Memory B cell (primary cell): ENCODE measurements around the gene TASL.
"Not testable (repeated sequence)": the region's sequence is repeated elsewhere in the genome, so short reads cannot be mapped to it uniquely, and the experiment has no call there.

Source experiments
- ATAC-seq: fragments of 150-1000 bp; cut with Tn5 transposase; 2 replicates; pipeline ENCODE4 v1.10.0; 2021; ENCODE audit warnings: low read depth, mild to moderate bottlenecking, moderate library complexity
- DNase-seq, 2 donors: peaks; one replicate each; pipeline ENCODE4 v3.0.0; 2022; ENCODE audit warnings: low spot score in 2 of 2
- H3K27ac Mint-ChIP-seq: one replicate; pipeline ENCODE4 v1.8.0; 2022; ENCODE audit warnings: mild to moderate bottlenecking, moderate library complexity, mixed read lengths
- H3K27me3 Mint-ChIP-seq: one replicate; pipeline ENCODE4 v1.8.0; 2022; ENCODE audit warnings: mixed read lengths
- H3K36me3 Mint-ChIP-seq: one replicate; pipeline ENCODE4 v1.8.0; 2022; ENCODE audit warnings: mild to moderate bottlenecking, mixed read lengths
- H3K4me1 Mint-ChIP-seq: one replicate; pipeline ENCODE4 v1.8.0; 2022; ENCODE audit warnings: mixed read lengths
- H3K4me3 Mint-ChIP-seq: one replicate; pipeline ENCODE4 v1.8.0; 2022; ENCODE audit warnings: mild to moderate bottlenecking, moderate library complexity, mixed read lengths
- H3K9me3 Mint-ChIP-seq: one replicate; pipeline ENCODE4 v1.8.0; 2022; ENCODE audit warnings: mixed read lengths

Gene TASL

DNA sequence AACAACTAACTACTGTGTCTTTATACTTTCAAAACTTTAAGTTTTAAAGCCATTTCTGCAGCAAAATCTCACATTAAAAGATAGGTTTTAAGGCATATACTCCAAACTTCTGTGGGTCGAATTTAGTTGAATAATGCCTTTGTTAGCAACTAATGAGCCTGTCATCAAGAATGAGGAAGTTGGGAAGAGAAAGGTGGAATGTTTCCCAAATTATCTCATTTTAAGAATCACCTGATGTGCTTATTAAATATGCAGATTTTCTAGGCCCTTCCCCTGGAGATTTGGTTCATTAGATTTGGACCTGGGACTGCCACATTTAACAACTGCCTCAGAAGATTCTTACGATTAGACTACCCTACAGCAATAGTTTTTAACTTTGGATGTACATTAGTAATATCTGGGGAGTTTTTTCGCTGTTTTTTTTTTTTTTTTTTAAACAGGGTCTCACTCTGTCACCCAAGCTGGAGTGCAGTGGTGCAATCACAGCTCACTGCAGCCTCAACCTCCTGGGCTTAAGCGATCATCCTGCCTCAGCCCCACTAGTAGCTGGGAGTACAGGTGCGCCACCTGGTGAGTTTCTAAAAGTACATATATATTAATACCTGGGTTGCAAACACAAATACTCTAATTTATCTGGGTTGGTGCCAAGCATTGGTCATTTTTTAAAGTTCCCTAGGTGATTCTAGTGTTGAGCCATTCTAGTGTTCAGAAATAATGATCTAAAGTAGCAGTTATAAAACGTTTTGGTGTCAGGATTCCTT, 16.1 kb upstream of the TASL start:
- Mint-ChIP-seq H3K4me1 (peaks cover 30% of the 10 kb centered on the region), H3K36me3 (no peaks in the 10 kb centered on the region), H3K4me3 (peak overlapping the region; percentile 29), H3K27me3 (no peaks in the 10 kb centered on the region), H3K9me3 (no peaks in the 10 kb centered on the region), H3K27ac (peak overlapping the region; percentile 87)
- peak; percentile 66 for ATAC-seq
- DNase-seq: no peak

GRCh38 chrX:30592831-30593230, 15.3 kb upstream of the TASL start:
- DNase-seq (no peak), ATAC-seq (peak; percentile 23)
- Mint-ChIP-seq H3K9me3 (no peaks in the 10 kb centered on the region), H3K4me3 (peak overlapping the region; percentile 29), H3K27me3 (no peaks in the 10 kb centered on the region), H3K27ac (peak overlapping the region; percentile 87), H3K4me1 (peaks cover 23% of the 10 kb centered on the region), H3K36me3 (no peaks in the 10 kb centered on the region)

DNA sequence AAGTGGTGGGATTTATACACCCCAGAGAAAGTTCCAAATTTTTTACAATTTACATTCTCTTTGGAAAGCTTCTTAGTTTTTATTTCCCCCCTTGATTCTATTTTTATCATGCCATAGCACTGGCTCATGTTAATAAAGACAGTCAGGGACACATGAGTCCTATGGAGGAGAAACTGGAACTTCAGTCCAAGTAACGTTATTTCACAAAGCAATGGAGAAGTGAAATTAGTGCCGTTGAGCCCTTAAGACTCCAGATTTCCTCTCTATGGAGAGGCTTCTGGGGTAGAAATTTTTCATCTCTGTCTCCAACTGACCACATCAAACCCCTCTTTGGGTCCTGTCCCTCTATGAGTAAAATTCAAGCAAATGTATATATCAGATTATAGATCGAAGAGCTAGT, 12.8 kb upstream of the TASL start:
- Mint-ChIP-seq H3K4me3 (no peak overlapping the region), H3K27ac (peak overlapping the region; percentile 60), H3K4me1 (peaks cover 14% of the 10 kb centered on the region), H3K9me3 (no peaks in the 10 kb centered on the region), H3K36me3 (no peaks in the 10 kb centered on the region), H3K27me3 (no peaks in the 10 kb centered on the region)
- ATAC-seq: no peak
- DNase-seq: no peak

DNA sequence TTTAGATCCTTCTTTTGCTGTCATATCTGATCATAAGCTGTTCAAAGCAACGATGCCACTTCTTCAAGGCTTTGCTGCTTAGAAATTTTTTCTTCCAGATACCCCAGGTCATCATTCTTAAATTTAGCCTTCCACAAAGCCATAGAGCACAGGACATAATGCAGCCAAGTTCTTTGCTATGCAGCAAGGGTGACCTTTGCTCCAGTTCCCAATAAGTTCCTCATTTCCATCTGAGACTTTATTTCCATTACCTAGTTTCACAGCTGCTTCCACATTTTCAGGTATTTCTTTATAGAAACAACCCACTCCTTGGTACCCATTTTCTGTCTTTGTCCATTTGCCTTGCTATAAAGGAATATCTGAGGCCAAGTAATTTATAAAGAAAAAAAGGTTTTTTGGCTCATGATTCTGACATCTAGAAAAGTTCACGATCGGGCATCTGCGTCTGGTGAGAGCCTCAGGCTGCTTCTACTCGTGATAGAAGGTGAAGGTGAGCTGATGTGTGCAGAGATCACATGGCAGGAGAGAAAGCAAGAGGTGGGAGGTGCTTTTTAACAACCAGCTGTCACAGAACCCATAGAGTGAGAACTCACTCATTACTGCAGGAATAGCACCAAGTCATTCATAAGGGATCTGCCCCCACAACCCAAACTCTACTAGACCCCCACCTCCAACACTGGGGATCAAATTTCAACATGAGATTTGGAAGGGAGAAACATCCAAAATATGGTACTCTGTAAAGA, 11.8 kb upstream of the TASL start:
- Mint-ChIP-seq H3K27me3 (no peaks in the 10 kb centered on the region), H3K4me3 (peak overlapping the region; percentile 33), H3K9me3 (no peaks in the 10 kb centered on the region), H3K36me3 (no peaks in the 10 kb centered on the region), H3K4me1 (peaks cover 14% of the 10 kb centered on the region), H3K27ac (peak overlapping the region; percentile 39)
- DNase-seq: no peak
- no peak for ATAC-seq

DNA sequence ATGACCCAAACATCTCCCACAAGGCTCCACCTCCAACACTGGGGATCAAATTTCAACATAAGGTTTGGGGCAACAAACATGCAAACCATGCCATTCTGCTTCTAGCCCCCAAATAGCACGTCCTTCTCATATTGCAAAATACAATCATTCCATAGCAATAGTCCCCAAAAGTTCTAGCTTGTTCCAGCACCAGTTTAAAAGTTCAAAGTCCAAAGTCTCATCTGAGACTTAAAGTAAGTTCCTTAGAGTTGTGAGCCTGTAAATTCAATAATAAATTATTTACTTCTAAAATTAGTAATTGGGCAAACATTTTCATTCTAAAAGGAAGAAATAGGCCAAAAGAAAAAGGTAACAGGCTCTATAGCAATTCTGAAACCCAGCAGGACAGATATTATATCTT, 8.9 kb upstream of the TASL start:
- no peak for ATAC-seq
- peaks cover 11% of the 10 kb centered on the region for H3K4me1 Mint-ChIP-seq
- no peaks in the 10 kb centered on the region for H3K36me3 Mint-ChIP-seq
- no peak for DNase-seq
- H3K4me3 Mint-ChIP-seq: no peak overlapping the region
- no peaks in the 10 kb centered on the region for H3K9me3 Mint-ChIP-seq
- no peak overlapping the region for H3K27ac Mint-ChIP-seq
- no peaks in the 10 kb centered on the region for H3K27me3 Mint-ChIP-seq

- Mint-ChIP-seq H3K4me3 (no peak overlapping the region), H3K36me3 (peaks cover under 1% of the 10 kb centered on the region), H3K27me3 (no peaks in the 10 kb centered on the region), H3K9me3 (no peaks in the 10 kb centered on the region), H3K27ac (no peak overlapping the region), H3K4me1 (no peaks in the 10 kb centered on the region)
- ATAC-seq (no peak), DNase-seq (no peak)
These were observed 5.1 kb upstream of the TASL start for GRCh38 chrX:30582664-30583063.

DNA sequence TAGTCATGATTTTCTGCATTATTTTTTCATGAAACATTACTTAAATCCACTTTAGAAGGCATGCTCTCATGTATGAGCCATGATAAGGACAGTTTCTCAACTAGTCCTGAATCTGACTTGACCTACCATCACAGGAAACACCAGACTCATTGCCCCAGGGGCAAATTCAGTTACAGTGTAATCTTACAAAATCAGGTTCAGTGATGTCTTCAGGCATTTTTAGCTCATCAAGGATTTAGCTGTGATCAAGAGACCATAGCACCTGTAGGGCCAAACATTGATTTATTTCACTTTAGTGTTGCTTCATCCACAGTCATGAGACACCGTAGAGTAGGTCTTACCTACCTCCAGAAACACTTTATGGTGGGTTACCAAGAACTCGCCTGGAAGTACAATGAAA, 3.1 kb upstream of the TASL start:
- Mint-ChIP-seq H3K27ac (no peak overlapping the region), H3K4me1 (peaks cover 2% of the 10 kb centered on the region)

DNA sequence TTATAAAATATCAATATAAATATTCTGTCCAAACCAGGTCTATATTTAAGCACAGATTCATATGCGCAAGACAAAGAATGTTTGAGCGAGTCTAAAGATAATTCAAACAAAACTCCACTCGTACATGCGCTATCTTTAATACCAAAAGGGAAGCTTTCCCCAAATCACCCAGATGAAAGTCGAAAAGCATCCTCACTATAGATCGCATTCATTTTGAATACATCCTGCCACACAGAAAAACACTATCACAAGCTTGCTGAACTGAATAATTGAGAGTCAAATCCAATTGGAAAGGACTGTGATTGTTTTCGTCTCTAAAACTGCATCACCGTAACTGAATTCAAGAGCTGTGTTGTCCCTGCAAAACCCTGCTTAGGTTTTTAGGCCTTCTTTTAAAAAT, 685 bp downstream of the TASL start:
- H3K4me1 Mint-ChIP-seq: peaks cover 14% of the 10 kb centered on the region
- peaks cover 11% of the 10 kb centered on the region for H3K36me3 Mint-ChIP-seq
- no peaks in the 10 kb centered on the region for H3K9me3 Mint-ChIP-seq
- peak overlapping the region; percentile 97 for H3K4me3 Mint-ChIP-seq
- no peak for ATAC-seq
- DNase-seq: no peak
- H3K27ac Mint-ChIP-seq: peak overlapping the region; percentile 99
- no peaks in the 10 kb centered on the region for H3K27me3 Mint-ChIP-seq

More for the DNA sequence above, 3.1 kb upstream of the TASL start:
- DNase-seq (no peak), ATAC-seq (no peak)
- no peaks in the 10 kb centered on the region for H3K9me3 Mint-ChIP-seq
- H3K27me3 Mint-ChIP-seq: no peaks in the 10 kb centered on the region
- H3K36me3 Mint-ChIP-seq: peaks cover 4% of the 10 kb centered on the region
- no peak overlapping the region for H3K4me3 Mint-ChIP-seq

GRCh38 chrX:30573125-30573524, 4.4 kb downstream of the TASL start:
- H3K4me3 Mint-ChIP-seq: peak overlapping the region; percentile 78
- H3K27me3 Mint-ChIP-seq: no peaks in the 10 kb centered on the region
- ATAC-seq (no peak), DNase-seq (no peak)
- H3K27ac Mint-ChIP-seq: peak overlapping the region; percentile 38
- H3K9me3 Mint-ChIP-seq: no peaks in the 10 kb centered on the region
- H3K4me1 Mint-ChIP-seq: peaks cover 23% of the 10 kb centered on the region
- H3K36me3 Mint-ChIP-seq: peaks cover 19% of the 10 kb centered on the region

- Mint-ChIP-seq H3K9me3 (no peaks in the 10 kb centered on the region), H3K27ac (peak overlapping the region; percentile 38), H3K27me3 (no peaks in the 10 kb centered on the region), H3K36me3 (peaks cover 19% of the 10 kb centered on the region), H3K4me3 (peak overlapping the region; percentile 78), H3K4me1 (peaks cover 24% of the 10 kb centered on the region)
- ATAC-seq: no peak
- no peak for DNase-seq
These were observed 4.9 kb downstream of the TASL start for GRCh38 chrX:30572678-30573077.

DNA sequence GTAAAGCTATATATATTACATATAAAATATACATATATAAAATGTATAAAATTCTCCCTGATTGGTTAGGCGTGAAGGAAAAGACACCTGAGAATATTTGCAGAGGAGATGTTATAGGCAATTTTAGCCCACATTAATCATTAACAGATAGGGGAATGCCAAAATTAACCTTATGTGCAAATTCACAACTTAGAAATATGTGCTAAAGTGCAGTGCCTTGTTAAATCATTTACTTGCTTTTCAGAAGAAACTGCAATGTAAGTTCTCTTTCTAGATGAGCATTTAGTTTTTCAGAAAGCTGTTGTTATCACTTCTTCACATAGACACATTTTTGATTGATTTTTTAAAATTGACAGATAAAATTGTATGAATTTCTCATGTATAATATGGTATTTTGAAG, 5.6 kb downstream of the TASL start:
- no peak for DNase-seq
- H3K4me1 Mint-ChIP-seq: peaks cover 24% of the 10 kb centered on the region
- H3K27ac Mint-ChIP-seq: no peak overlapping the region
- H3K27me3 Mint-ChIP-seq: no peaks in the 10 kb centered on the region
- H3K4me3 Mint-ChIP-seq: no peak overlapping the region
- no peaks in the 10 kb centered on the region for H3K9me3 Mint-ChIP-seq
- peaks cover 17% of the 10 kb centered on the region for H3K36me3 Mint-ChIP-seq
- ATAC-seq: no peak

DNA sequence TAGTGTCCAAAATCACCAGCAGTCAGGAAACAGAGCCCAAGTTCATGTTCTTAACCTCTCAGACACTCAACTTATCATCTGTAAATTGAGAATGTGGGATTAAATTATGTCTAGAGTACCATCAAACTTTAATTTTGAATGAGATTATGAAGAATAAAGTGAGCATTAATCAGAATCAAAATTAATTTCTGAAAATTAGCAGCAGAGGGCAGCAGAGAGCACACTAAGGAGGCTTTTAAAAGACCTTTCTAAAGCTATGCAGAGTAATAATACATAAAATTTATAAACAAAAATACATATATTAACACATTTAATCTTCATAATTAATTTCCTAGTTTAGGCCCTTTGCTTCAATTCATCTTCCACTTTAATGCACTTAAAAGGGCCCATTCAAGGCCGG, 7.1 kb downstream of the TASL start:
- no peaks in the 10 kb centered on the region for H3K9me3 Mint-ChIP-seq
- no peaks in the 10 kb centered on the region for H3K27me3 Mint-ChIP-seq
- ATAC-seq (peak; percentile 23), DNase-seq (no peak)
- peaks cover 15% of the 10 kb centered on the region for H3K36me3 Mint-ChIP-seq
- H3K4me1 Mint-ChIP-seq: peaks cover 22% of the 10 kb centered on the region
- H3K4me3 Mint-ChIP-seq: no peak overlapping the region
- H3K27ac Mint-ChIP-seq: no peak overlapping the region

DNA sequence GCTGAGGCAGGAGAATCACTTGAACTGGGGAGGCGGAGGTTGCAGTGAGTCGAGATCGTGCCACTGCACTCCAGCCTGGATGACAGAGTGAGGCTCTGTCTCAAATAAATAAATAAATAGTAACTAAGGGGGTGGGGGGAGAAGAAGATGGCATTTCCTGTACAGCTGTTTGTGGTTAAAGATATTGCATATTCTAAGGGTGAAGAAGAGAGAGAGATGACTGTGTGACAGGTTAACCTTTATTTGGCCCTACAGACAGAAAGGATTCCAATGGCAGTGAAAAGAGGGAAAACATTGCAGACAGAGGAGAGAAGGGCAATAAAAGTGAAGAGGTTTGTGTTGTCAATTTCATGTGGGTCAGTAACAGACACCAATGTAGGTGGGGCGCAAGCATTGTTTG, 9.4 kb downstream of the TASL start:
- Mint-ChIP-seq H3K4me1 (peaks cover 20% of the 10 kb centered on the region), H3K36me3 (peaks cover 17% of the 10 kb centered on the region), H3K27me3 (no peaks in the 10 kb centered on the region), H3K9me3 (no peaks in the 10 kb centered on the region), H3K27ac (peak overlapping the region; percentile 84), H3K4me3 (peak overlapping the region; percentile 21)
- ATAC-seq (peak; percentile 89), DNase-seq (no peak)

DNA sequence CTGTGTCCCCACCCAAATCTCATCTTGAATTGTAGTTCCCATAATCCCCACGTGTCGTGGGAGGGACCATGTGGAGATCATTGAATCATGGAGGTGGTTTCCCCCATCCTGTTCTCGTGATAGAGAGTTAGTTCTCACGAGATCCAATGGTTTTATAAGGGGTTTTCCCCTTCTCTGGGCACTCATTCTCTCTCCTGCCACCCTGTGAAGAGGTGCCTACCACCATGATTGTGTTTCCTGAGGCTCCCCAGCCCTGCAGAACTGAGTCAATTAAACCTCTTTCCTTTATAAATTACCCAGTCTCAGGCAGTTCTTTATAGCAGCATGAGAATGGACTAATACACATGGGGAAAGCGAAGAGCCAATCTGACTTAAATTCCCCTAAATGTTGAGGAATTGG, 14.5 kb downstream of the TASL start:
- H3K4me3 Mint-ChIP-seq, H3K9me3 Mint-ChIP-seq, DNase-seq, ATAC-seq, H3K27me3 Mint-ChIP-seq: not testable (repeated sequence)
- H3K36me3 Mint-ChIP-seq: peaks cover 19% of the 10 kb centered on the region
- H3K4me1 Mint-ChIP-seq: peaks cover 17% of the 10 kb centered on the region
- H3K27ac Mint-ChIP-seq: peak overlapping the region; percentile 91
